GM18951 (cell line): ENCODE measurements around the gene ZNF629.
A peak's percentile ranks its signal among the peaks of the same experiment; 100 is the strongest.

Experiments
- POLR2A ChIP-seq: IDR thresholded peaks from 4 replicates; pipeline ENCODE4 v1.6.1; 2011; ENCODE audit warnings: mild to moderate bottlenecking; ENCODE audit not compliant: insufficient read length, insufficient read depth; ENCODE audit errors: extremely low read depth
- in situ Hi-C: fragments of 300-500 bp; cut with MboI; formaldehyde crosslinking; loops from one replicate; pipeline ENCODE4 v1.12.0; 2022; ENCODE audit warnings: low sequenced_read_pairs, mixed read lengths, inconsistent platforms; ENCODE audit not compliant: unreplicated experiment

ZNF629 gene

DNA sequence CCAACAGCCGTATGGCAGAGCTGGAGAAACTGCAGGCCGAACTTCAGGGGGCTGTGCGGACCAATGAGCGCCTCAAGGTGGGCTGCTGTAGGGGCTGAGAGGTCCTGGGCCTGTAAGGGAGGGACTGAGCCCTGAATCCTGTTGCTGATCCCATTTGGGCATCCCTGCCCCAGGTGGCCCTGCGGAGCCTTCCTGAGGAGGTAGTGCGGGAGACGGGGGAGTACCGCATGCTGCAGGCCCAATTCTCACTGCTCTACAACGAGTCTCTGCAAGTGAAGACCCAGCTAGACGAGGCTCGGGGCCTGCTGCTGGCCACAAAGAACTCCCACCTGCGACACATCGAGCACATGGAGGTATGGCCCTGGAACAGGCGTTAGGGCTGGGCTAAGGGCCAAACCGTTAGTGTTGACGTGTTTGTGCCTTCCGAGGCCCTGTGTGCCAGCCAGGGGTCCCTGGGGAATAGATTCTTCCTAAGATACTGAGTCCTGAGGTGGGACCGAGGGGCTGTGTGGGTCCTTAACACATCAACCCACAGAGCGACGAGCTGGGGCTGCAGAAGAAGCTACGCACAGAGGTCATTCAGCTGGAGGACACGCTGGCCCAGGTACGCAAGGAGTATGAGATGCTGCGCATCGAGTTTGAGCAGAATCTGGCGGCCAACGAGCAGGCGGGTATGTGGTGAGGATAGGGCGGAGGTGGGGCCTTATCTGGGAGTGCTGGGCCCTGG is 20.6 kb downstream of the ZNF629 start:
- no peak for TF ChIP-seq POLR2A
- in situ Hi-C loops = loop anchor here (10.0 kb wide), 1 partner anchor 158 kb away; the partner anchor contains the start of gene FBXL19

DNA sequence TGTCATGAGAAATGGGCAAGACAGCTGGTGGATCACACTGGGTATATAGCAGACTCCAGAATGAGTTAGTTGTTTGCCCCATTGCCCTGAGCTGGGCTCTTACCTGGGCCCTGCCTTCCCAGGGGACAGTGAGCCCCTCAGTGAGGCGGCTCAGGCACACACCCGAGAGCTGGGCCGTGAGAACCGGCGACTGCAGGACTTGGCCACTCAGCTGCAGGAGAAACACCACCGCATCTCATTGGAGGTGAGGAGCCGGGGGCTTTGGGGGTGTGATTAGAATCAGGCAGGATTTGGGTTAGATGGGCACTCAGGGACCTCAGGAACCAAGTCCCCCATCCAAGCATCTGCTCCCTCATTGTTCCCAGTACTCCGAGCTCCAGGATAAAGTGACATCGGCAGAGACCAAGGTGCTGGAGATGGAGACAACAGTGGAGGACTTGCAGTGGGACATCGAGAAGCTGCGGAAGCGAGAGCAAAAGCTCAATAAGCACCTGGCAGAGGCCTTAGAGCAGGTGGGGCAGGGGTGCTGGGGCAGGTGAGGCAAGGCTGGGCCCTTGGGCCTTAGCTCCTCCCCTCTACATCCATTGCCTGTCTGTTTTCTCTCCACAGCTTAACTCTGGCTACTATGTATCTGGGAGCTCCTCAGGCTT is 22.1 kb downstream of the ZNF629 start:
- in situ Hi-C loops = loop anchor here (10.0 kb wide), 1 partner anchor 160 kb away; the partner anchor contains the start of gene FBXL19
- TF ChIP-seq POLR2A = no peak

DNA sequence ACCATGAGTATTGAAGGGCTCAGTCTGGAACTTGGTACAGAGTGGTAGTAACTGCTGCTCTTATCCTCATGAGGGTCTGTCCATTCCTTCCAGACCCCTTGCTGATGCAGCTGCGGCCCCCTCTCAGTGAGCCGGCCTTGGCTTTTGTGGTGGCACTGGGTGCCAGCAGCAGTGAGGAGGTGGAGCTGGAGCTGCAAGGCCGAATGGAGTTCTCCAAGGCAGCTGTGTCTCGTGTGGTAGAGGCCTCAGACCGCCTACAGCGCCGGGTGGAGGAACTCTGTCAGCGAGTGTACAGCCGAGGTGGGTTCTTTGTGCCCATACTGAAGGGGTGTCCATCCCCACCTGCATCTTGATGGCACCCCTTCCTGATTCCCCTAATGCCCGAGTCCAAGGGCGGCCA is 22.9 kb downstream of the ZNF629 start:
- no peak for TF ChIP-seq POLR2A
- in situ Hi-C loops = loop anchor here (10.0 kb wide), 1 partner anchor 161 kb away; the partner anchor contains the start of gene FBXL19

DNA sequence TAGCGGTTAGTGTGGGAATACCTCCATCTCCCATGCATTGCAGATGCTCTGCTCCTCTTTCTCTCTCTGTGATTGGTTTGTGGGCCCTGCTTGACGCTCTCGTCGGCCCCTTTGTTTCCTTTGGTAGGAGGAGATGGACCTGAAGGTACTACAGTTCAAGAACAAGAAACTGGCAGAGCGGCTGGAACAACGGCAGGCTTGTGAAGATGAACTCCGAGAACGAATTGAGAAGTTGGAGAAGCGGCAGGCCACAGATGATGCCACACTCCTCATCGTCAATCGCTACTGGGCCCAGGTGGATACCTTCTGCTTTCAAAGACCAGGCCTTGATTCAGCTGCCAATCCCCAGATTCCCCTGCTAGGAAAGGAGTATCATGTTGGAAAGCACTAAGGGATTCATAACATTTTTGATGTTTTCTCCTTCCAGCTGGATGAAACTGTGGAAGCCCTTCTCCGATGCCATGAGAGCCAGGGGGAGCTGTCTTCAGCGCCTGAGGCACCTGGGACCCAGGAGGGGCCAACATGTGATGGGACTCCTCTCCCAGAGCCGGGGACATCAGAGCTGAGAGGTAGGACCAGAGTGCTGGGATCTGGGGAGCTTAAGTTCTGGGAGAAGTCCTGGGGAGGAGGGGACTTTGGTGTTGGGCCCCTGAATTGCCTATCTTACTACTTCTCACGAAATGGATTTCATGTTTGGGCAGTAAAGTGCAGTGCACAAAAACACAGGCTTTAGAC is 23.8 kb downstream of the ZNF629 start:
- no peak for TF ChIP-seq POLR2A
- in situ Hi-C loops = loop anchor here (10.0 kb wide), 1 partner anchor 162 kb away; the partner anchor contains the start of gene FBXL19

DNA sequence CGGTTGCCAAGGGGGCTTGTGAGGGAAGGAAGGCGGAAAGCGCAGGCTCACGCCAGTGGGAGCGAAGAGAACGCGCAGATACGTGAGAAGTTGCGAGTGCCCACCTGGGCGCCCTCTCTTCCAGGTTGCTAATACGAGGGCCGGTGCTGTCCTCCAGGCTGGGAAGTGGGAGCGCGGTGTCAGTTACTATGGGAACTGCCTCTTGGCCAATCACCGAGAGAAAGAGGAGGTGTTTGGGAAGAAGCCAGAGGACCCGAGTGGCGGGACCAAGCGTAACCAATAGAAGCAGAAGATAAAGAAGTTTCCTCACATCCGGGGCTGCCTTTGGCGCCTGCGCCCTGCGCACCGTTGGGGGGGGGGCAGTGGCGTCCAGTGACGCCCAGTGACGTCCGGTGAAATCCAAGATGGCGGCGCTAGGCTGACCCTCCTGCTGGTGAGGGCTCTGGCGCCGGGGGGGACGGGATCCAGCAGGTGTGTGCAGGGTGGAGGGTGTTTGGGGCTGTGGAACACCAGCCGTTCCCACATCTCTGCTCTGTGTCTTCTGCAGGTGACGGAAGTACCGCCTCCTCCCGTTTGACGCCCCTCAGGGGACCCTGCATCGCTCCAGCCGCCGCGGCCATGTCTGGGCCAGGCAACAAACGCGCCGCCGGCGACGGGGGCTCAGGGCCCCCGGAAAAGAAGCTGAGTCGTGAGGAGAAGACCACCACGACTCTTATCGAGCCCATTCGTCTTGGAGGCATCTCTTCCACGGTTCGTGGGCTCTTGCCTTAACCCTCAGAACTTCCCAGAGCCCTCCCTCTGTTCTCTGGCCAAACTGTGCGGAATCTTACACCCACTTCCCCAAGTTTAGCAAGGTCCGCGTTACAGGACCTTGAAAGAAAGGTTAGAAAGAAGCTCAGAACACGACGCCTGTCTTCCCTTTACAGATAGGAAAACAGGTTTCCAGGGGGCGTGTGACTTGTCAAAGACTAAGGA is 24.8 kb downstream of the ZNF629 start, which contains the start of the genes CFAP119 and RNF40:
Gene CFAP119 (minus strand): TSS at position 135 of the 975 bp plus-strand sequence. CDS start 314 bp downstream, outside the sequence.
Gene RNF40 (plus strand): TSS at position 395 of the 975 bp plus-strand sequence. CDS start 224 bp downstream, at position 619.
- in situ Hi-C loops = loop anchor here (10.0 kb wide), 1 partner anchor 163 kb away; the partner anchor contains the start of gene FBXL19
- TF ChIP-seq POLR2A = peak; percentile 89

DNA sequence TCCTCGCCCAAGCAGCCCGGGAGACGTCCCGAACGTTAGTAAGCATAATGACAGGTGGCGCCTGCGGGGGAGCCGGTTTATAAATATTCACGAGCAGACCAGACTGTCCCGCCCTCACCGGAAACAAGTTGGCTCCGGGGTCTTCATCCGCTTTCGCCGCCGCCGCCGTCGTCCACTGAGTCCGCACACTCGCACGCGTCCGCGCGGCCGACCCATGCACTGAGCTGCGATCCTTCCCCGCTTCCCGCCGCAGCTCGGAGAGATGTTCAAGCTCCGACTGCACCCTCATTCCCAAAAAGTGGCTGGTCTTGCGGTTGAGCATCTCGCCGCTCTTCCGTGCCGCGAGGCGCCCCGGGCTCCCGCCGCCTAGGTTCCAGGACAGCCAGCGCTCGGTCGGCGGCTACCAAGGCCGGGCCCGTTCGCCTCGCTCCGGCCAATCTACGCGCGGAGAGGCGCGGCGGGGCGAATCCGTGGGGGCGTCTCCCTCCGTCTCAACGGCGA is 25.5 kb downstream of the ZNF629 start:
- in situ Hi-C loops = loop anchor here (10.0 kb wide), 1 partner anchor 163 kb away; the partner anchor contains the start of gene FBXL19
- no peak for TF ChIP-seq POLR2A

DNA sequence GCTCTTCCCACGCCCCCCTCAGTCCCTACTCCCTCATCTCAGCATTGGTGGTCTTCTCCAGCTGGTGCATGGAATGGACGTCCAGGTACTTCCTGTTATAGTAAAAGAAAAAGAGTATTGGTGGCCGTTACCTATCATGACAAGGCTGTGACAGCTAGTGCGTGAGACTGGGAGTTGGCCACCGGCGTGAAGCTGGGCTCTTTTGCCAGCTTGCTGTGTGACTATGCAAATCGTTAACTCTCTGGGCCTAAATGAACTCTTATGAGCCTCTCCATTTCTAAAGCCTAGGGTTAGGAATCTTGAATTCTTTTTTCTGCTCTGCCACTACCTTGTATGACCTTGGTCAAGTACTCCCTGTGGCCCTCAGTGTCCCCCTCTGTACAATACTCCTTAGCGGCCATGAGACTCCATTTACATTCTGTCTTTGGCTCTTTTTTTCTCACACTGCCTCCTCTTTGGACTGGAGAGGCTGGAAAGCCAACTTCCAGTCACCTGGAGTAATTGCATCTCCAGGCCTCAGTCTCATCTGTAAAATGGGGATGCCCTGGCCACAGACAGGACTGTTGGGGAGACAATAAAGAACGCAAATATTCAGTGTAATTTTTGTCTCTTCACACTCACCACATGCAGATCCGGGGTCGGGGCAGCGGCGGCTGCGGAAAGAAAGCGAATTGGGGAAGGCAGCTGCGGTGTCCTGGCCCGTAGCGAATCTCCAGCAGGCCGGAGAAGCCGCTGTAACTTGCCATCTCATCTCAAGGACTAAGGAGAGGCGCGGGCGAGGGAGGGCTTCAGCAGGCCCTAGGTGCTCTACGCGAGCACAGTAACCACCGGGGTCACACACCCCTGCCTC is 26.2 kb downstream of the ZNF629 start:
- in situ Hi-C loops = loop anchor here (10.0 kb wide), 1 partner anchor 164 kb away; the partner anchor contains the start of gene FBXL19
- TF ChIP-seq POLR2A = no peak

DNA sequence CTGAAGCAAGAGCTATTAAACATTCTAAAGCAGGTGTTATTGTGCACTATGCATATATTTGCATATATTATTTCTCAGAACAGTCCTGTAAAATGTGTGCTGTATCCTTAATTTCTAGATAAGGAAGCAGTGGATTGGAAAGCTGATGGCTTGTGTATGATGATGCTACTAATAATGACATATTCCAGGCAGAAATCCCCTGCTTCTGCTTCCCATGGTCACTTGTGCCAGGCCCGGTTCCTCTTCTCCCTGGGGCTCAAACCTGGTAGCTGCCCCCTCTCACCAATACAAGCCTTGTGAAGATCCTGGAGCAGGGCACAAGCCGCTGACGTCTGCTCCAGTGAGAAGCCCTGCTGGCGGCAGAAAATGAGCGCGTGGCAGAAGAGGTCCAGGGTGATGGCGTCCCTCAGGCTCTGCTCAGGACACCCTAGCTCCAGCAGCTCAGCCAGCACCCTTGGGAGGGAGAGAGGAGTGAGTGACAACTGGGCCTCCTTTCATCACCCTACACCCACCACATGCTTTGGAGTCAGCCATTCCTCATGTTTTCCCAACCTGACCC is 26.9 kb downstream of the ZNF629 start:
- in situ Hi-C loops = loop anchor here (10.0 kb wide), 1 partner anchor 165 kb away; the partner anchor contains the start of gene FBXL19
- no peak for TF ChIP-seq POLR2A

DNA sequence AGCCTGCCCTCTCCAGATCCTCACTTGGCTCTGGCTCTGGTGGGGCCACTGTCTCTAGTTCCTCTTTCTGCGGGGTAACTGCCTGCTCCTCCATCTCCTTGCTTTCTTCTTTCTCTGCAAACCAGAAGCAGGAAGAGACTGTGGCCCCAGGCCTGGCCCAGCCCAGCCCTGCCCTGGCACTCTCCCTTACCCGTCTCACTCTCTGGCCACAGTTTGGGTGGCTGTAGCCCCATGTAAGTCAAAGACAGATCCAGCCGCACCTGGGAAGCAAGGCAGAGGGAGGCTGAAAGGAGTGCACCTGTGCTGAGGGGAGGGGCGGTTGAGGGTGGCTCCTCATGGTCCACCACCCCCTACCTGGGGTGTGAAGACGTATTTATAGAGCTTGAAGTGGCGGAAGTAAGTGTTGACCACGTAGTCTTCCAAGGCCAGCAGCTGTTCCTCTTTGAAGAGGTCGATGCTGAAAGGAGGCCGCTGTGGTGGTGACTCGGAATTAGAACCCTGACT is 28.0 kb downstream of the ZNF629 start:
- in situ Hi-C loops = no loop called here
- TF ChIP-seq POLR2A = no peak

DNA sequence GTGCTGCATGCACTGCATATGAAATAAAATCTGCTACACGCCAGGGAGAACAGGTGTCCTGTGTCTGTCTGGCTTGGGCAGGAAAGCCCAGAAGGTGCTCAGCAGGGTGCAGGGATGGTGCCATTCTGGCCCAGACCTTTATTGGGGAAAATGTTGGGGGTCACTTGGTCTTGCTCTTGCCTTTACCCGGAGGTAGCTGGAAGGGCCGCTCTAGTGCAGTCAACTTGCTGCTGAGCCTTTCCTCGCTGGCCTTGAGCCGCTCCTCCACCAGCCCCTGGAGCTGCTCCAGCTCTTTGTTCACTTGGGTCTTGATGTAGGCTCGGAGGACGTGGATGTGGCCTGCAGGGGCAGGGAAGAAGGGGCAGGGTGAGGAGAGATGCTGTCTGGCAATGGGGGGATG is 29.7 kb downstream of the ZNF629 start:
- in situ Hi-C loops = no loop called here
- TF ChIP-seq POLR2A = no peak
